Transverse colon (tissue), 3 donors: Measurements from ENCODE around the gene DENND1A.

ENCODE experiments used
- EP300 ChIP-seq: sonication (generic); formaldehyde crosslinking; IDR thresholded peaks from one replicate; pipeline ENCODE4 v1.6.1; 2017; ENCODE audit warnings: antibody characterized with exemption, low read depth
- TF ChIP-seq, protein P1 (sequence below), 5 experiments: fragments of 200-600 bp in 3 of 5; fragments of 450-650 bp in 2 of 5; sonication (generic) in 3 of 5; IDR thresholded peaks; 1 replicate in 2 of 5; 2 replicates in 3 of 5; pipeline ENCODE4 v1.5.1; 2016 to 2017; ENCODE audit warnings: antibody characterized with exemption in 5 of 5, inconsistent platforms in 3 of 5, mild to moderate bottlenecking in 2 of 5, moderate library complexity in 1 of 5

DNA sequence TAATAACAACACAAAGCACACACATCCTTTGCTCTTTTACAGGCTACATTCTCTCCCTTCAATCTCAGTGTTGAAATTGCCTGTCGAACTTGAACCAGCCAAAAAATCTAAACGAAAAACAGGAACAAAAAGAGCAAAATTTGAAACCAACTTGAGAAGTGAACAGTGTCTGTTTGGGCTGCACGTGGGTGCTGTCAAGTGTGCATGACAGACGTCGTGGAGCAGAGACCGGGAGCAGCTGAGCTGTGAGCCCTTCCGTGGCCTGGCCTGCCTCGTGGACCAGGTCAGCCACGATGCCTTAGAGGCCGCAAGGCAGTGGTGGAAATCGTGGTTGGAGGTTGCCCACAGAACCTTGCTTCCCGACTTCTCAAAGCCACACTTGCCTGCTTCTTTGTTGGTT lies 34.8 kb upstream of the DENND1A start:
- TF ChIP-seq EP300 = no peak
- TF ChIP-seq, protein P1, sequence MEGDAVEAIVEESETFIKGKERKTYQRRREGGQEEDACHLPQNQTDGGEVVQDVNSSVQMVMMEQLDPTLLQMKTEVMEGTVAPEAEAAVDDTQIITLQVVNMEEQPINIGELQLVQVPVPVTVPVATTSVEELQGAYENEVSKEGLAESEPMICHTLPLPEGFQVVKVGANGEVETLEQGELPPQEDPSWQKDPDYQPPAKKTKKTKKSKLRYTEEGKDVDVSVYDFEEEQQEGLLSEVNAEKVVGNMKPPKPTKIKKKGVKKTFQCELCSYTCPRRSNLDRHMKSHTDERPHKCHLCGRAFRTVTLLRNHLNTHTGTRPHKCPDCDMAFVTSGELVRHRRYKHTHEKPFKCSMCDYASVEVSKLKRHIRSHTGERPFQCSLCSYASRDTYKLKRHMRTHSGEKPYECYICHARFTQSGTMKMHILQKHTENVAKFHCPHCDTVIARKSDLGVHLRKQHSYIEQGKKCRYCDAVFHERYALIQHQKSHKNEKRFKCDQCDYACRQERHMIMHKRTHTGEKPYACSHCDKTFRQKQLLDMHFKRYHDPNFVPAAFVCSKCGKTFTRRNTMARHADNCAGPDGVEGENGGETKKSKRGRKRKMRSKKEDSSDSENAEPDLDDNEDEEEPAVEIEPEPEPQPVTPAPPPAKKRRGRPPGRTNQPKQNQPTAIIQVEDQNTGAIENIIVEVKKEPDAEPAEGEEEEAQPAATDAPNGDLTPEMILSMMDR (IDR thresholded peaks at IDR 0.05) = no peak
